GM18499 (cell line): Measurements from ENCODE around the gene FMNL2.

Experiments
- ATAC-seq: cut with Tn5 transposase; IDR thresholded peaks from one replicate; pipeline ENCODE4 v1.9.1; 2021; ENCODE audit warnings: moderate number of reproducible peaks; ENCODE audit not compliant: insufficient read depth, unreplicated experiment

FMNL2 gene

DNA sequence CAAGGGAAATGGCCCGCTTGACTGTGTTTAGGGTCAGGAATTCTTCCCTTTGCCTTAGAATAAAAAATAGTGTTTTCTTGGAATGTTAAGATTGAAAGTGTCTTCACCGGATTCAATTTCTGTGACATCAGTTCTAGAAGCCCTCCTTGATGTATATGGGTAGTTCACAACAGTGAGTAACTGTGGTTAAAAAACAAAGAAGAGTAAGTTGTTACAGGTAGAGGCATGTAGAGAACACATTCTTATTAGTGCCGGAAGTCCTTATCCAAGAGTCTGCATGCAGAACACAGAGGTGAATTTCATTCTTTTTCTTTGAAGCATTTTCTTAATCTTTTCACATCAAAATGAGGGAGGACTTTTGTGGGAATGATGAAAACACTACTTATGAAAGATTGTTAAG is 105.5 kb downstream of the FMNL2 start:
- no peak for ATAC-seq

DNA sequence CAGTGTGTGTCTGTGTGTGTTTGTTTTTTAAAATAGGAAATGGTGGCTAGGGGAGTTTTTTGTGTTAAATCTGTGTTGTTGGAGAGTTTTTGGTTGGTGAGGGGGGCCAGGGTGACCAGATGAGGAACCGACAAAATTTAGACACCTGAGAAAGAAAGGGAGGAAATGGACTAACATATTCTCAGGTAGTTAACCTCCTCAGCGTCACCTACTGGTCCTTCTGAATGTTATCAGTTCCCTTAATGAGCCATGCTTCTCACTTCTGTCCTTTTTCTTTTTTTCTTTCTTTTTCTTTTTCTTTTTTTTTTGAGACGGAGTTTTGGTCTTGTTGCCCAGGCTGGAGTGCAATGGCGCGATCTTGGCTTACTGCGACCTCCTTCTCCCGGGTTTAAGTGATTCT is 107.0 kb downstream of the FMNL2 start:
- no peak for ATAC-seq

DNA sequence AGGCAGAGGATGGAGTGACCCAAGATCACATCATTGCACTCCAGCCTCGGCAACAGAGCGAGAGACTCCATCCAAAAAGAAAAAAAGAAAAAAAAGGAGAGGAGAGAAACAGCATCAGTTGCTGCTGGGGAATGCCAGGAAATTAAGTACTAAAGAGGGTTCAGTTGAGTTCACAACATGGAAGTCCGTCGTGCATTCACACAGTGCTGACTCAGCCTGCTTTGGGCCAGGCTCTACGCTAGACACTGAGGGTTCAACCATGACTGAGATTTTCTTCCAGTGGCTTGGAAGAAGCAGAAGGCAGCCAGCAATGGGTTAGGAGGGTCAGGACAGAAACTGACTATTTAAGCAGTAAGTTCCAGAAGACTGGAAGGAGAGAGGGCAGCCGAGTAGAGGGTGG is 108.8 kb downstream of the FMNL2 start:
- ATAC-seq: no peak

DNA sequence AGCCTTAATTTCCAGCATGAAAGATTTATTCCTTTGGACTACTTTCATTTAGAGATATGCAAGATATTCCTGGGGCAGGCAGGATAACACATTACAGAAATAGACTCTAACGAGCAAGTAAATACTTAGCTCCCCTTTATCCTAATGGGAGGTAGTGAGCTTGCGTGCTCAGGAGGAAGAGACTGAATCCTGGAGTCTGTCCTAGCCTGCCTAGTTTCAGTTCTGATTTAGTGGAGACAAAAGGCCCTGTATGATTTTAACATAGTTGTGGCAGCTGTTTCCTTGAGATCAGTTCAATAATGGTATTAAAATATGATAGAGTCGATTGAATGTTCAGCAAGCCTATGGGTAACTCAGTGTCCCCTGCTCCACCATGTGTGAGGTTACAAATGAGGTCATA is 109.5 kb downstream of the FMNL2 start:
- ATAC-seq: no peak

DNA sequence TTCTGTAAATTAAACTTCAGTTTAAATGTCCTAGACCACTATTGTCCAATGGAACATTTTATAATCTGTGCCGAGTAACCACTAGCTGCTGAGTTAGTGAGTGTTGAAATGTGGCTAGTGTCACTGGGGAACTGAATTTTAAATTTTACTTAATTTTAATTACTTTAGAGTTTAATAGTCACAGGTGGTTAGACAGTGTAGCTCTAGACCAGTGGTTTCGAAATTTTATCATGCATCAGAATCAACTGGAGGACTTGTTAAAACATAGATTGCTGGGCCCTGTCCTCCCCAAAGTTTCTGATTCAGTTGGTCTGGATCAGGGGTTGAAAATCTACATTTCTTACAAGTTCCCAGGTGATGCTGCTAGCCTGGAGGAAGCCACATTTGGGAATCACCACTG is 110.4 kb downstream of the FMNL2 start:
- no peak for ATAC-seq

DNA sequence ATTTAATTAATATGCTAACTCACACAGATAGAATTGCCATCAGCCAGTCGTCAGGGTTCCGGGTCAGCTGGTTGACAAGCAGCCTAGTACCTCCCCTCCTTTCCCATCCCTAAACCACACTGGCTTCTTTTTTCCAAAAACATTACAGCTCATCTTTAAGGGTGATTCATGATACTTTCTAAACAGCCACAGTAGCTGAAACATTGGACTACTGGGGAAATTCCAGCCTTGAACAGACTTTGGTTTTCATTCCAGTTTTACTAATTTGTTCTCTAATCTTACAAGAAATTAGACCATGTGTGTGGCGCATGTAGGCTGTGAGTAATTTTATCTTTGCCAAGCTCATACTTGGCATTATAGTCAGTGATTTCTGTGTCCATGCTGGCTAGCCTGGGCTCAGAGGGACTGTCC is 110.8 kb downstream of the FMNL2 start:
- no peak for ATAC-seq

DNA sequence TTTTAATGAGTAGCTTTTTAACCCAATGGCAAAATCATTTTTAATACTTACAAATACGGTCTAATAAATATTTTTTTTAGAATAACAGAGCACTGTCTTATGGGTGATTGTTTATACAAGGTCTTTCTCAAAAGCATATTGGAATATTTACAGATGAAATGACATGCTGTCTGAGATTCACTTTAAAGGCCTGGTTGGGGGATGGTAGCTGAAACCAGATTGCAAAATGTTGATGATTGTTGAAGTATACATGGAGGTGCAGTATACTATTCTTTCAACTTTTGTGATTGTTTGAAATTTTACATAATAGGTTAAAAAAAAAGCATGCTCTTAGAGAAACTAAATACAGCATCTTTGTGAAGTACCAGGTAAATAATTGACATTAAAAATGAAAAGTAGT is 111.2 kb downstream of the FMNL2 start:
- no peak for ATAC-seq

DNA sequence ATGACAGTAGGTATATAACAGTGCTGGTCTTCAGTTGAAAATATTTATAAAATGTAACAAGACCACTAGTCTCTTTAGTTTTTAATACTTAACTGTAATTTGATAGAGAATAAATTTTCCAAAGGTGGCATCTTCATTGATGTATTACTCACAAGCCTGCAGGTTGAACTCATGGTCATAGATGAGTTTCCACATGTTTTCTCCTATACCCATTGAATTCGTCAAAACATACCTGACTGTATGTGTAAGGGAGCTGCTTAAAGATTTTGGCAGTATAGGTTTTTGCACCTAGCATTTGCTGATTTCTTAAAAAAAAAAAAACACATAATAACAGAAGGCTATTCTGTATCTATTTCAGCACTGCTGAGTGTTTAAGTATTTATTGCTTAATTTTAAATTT is 112.9 kb downstream of the FMNL2 start:
- no peak for ATAC-seq

DNA sequence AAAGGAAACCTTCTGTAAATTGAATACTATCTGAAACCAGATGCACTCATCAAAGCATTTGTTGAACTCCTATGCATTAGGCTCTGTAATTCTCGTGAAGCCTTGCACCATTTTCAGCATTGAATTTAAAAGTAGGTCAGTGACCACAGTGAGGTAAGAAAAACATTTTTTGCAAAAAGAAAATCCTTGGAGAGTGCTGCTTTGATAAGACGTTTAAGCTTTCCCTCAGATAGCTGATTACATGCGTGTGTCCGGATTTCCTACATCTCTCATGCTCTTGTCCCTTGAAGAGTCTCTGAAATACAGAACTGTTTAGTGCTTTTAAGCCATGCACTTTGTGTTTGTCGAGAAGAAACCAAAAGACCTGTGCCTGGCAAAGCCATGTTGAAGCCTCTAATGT is 113.6 kb downstream of the FMNL2 start:
- ATAC-seq: no peak

DNA sequence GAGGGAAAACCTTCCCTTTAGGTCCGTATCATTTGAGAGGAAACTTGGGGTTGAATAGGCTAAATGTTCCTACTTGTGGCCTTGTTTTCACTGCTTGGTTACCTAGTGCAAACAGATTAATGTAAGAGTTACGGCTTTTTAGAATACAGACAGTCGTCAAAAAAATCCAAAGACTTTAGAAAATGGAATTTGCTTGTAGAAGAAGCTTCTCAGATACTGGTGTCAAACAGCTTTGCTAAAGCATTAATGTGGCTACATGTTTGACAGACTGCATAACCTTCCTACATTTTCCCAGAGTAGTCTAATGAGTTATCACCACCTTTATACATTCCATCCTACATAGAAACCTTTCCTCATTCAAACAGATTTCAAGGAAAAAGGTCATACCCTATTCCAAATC is 114.6 kb downstream of the FMNL2 start:
- no peak for ATAC-seq

DNA sequence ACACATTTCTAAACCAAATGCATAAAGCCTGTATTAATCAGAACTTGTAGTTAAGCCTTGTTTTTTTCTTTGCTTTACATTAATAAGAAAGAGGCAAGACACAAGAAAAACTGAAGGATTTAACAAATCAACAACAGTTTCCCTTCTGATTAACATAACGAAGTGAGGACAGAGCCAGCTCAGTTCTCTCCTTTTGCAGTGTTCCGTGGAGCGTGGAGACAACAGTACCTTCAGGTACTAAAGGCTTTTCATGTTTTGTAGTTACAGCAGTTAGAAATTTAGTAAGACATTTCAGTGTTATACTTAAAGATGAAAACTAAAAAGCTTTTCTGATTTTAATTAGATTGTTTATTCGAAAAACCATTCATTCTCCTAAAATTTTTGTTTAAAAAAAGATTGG is 115.2 kb downstream of the FMNL2 start:
- ATAC-seq: no peak

DNA sequence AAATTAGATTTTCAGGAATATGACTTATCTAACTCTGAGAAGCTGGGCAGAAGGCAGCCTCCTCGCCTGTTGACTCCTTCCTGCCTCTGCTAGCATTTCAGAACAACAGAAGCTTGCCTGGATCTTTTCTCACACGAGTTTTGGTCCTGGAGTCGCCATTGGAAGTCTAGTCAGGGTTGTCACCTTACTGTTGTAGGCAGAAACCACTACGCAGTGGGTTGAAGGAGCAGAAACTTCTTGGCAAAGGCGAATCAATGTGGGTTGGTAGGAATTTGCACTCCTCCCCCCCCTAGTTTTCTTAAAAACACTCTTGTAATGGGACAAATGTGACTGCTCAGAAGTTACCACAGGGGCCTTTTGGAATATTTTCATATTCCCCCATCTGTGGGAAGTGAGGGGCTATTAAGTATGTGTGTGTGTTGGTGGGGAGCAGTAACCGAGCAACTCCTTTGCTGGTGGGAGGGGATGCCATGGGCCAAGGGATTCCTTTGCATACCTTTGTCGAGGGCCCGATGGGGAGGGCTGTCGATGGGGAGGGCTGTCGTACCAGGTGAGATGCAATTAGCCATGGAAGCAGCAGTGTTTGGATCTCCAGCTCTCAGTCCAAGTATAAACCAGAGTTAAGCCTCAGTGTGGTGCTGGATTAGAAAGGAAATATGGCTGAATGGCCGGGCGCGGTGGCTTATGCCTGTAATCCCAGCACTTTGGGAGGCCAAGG is 117.4 kb downstream of the FMNL2 start:
- ATAC-seq: no peak

DNA sequence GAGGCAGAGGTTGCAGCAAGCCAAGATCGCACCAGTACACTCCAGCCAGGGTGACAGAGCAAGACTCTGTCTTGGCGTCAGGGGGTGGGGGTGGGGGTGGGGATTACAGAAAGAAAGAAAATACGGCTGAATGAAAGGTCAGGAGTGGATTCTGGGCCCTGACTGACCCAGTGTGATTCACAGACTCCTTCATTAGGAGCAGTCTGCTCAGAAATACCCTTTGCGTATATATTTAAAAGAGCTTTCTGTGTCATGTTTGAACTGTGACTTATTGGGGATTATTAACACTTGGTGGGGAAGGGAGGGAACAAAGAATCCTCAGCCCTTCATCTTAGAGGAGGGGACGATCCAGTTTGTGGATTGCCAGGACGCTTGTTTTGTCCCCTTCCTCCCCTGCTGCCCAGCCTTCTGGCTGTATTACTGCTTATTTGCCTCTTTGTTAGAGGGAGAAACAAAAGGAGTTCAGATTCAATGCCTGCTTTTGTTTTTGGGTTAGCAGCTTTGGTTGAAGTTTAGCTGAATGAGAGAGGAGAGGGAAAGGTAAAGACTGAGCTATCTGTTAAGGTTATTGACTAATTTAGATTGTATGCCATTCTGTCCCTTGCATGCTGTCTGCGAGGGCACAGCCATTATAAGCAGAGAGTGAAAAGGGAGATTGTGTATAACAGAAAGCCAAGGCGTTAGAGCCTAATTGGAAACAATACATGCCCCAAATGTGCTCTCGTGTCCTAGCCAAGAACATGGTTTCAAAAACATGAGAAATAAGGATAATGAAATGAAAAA is 118.3 kb downstream of the FMNL2 start:
- ATAC-seq: no peak

DNA sequence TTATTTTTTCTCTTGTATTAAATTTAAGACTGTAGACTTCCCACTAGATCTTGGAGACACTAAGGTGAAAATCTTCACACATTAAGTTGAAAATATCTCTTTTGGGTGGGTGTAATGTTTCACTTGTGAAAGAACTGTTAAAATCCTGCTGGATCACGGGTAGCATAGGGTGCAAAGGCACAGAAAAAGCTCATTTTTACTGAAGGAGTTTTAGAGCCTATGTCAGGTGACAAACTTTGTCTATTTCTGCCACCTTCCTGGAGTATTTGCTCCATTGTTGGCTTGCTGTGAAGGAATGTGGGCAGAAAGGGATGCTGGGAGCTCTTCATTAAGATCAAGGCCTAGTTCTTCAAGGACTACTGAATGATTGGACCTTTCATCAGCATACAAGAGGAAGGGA is 119.4 kb downstream of the FMNL2 start:
- ATAC-seq: no peak

DNA sequence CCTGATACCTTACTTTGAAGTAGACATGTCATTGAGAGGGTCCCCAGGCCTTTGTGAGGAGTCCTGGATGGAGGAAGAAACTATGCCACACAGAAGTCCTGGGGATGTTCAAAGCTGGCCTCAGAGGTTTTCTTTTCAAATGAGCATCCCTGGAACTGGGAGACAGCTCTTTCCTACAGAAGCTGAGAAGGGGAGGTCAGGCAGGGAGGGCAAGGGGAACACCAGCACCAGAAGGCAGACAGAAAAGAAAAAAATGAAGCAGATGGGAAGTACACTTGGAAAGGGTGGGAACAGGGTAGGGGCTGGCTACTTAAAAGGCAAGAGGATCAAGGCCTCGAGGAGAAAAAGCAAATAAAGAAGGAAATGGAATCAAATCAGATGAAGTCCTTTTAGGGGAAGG is 120.0 kb downstream of the FMNL2 start:
- ATAC-seq: no peak

DNA sequence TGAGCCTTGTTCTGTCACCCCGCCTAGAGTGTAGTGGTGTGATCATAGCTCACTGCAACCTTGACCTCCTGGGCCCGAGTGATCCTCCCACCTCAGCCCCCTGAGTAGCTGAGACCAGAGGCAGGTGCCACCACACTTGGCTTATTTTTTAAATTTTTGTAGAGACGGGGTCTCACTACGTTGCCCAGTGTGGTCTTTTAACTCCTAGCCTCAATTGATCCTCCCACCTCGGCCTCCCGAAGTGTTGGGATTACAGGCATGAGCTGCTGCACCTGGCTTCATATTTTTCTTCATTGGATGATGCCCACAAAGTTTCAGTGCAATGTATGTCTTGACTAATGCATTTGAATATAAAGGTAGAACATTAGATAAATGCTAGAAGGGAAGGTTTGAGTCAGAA is 120.8 kb downstream of the FMNL2 start:
- ATAC-seq: no peak

DNA sequence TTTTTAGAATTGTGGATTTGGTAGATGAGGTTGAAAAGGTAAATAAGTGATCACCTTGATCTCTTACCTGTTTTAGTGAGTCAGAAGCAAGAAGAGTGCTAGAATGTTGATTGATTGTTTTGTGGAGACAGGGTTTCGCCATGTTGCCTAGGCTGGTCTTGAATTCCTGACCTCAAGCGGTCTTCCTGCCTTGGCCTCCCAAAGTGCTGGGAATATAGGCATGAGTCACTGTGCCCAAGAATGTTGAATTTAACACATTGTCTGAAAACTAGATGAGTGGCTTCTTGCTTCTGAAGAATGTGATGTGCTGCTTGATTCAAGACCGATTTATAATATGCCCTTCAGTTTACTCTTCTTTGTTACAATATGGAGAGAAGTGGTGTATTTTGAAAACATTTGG is 121.3 kb downstream of the FMNL2 start:
- ATAC-seq: no peak

DNA sequence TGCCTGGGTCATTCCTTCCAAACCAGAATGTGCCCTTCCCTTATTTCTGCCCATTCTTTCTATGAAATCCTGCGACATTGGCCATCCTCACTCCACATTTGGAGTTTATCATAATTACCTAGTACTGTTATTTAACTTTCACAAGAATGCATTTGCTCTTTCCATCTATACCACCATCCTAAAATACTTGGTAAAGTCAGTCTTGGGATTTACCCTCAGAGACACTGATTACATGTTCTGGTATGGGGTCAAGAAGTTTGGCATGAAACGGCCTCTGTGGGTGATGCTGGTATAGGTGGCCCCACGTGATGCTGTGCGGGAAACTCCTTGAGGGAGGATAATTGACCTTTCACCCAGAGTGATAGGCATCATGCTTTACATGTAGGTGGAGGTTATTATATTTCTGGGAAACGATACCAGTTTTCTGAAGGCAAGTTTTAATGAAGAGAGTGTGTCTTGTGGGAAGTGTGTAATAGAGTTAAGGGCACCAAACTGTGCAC is 123.5 kb downstream of the FMNL2 start:
- no peak for ATAC-seq

DNA sequence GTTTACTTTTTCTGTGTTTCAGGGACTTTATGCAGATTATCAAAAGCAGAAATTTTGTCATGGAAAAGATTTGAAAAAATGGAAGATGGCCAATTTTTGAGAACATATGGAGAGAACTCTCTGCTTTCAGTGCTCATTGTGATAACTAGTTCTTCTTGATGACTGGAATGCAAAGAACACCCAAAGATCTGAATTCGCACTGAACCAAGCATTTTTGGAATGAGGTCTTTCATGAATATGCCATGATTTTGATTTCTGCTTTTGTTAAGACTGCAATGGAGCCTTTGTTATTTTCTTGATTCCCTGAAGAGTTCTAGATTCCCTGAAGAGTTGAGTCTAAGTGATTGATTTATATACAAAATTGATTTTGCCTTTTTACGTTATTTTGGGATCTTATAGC is 124.1 kb downstream of the FMNL2 start:
- no peak for ATAC-seq

DNA sequence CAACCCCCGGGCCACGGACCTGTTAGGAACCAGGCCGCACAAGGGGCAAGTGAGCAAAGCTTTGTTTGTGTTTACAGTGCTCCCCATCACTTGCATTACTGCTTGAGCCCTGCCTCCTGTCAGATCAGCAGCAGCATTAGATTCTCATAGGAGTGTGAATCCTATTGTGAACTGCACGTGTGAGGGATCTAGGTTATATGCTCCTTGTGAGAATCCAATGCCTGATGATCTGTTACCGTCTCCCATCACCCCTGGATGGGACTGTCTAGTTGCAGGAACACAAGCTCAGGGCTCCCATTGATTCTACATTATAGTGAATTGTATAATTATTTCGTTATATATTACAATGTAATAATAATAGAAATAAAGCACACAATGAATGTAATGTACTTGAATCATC is 125.6 kb downstream of the FMNL2 start:
- ATAC-seq: no peak

DNA sequence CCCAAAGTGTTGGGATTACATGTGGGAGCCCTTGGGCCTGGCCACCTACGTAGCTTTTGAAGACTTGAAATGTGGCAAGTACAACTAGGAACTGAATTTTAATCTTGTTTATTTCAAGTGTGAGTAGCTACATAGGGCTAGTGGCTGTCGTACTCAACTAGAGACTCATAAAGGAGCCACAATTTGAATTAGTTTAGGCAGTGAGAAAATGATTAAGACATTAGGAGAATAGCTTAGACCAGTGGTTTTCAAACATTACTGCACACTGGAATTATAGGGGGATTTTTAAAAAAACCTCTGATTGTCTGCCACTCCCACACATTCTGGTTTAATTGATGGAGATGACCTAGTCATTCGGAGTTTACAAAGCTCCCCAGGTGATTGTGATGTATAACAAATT is 127.1 kb downstream of the FMNL2 start:
- no peak for ATAC-seq

DNA sequence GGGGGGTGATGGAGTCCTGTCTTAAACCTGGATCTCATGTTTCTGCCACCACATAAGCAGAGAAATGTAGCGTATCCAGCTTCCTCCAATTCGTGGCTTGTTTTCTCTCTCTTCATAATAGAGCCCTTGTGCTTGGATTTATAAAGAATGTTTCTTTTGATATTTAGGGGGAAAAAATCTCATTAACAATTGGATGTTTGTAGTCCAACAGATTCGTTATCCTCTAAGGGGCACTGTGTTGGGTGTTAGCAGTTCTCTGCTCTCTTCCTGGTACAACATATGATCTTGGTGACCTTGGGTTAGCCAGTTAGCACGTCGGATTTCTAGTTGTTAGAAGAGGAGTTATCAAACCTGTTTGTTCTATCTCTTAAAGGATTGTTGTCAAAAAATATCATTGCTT is 127.8 kb downstream of the FMNL2 start:
- ATAC-seq: no peak
